ENCODE data around the gene CYP24A1. TPM values are rescaled to one million over a fixed set of nuclear protein-coding genes. Genes with fewer than 3 reads are reported as not detected.

Gene CYP24A1
- total RNA-seq, 2 donors from 2014 or later = 1.9 TPM; not detected in 1

DNA sequence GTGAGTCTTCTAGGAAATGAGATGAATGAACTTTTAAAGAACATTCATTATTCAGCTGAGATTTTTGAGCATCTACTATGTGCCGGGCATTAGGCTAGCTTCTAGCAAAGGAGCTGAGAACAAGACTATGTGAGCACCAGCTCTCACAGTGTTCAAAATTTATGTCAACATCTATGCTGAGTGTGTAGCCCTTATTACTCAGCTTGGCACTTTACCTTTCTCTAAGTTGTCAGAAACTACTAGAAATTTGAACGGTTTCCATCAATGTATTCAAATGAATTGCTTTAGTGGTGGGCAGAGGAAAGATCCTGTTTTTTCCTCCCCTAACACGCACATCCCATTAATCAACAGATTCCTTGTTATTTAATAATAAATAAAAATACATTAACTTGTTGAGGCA lies 33.3 kb downstream of the CYP24A1 start:
- Histone ChIP-seq H3K27ac (no peak overlapping the region), H3K36me3 (no peaks in the 10 kb centered on the region), H3K4me1 (replicated peaks) (no peaks in the 10 kb centered on the region), H3K4me3 (no peak overlapping the region), H3K9me3 (no peaks in the 10 kb centered on the region), H3K27me3 (replicated peaks; ENCODE audit: insufficient read depth) (no peaks in the 10 kb centered on the region)
- WGBS = 95% methylated on average over 3 of the region's 3 CpGs
- TF ChIP-seq, protein P1, sequence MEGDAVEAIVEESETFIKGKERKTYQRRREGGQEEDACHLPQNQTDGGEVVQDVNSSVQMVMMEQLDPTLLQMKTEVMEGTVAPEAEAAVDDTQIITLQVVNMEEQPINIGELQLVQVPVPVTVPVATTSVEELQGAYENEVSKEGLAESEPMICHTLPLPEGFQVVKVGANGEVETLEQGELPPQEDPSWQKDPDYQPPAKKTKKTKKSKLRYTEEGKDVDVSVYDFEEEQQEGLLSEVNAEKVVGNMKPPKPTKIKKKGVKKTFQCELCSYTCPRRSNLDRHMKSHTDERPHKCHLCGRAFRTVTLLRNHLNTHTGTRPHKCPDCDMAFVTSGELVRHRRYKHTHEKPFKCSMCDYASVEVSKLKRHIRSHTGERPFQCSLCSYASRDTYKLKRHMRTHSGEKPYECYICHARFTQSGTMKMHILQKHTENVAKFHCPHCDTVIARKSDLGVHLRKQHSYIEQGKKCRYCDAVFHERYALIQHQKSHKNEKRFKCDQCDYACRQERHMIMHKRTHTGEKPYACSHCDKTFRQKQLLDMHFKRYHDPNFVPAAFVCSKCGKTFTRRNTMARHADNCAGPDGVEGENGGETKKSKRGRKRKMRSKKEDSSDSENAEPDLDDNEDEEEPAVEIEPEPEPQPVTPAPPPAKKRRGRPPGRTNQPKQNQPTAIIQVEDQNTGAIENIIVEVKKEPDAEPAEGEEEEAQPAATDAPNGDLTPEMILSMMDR (IDR thresholded peaks at IDR 0.05) = no peak
- no peak for TF ChIP-seq POLR2A (IDR thresholded peaks at IDR 0.05)
- no peak for TF ChIP-seq POLR2AphosphoS5 (IDR thresholded peaks at IDR 0.05)
- intact Hi-C loops (cut with DNase I) = no loop called here
- DNase-seq (ENCODE audit: low spot score) = no peak

DNA sequence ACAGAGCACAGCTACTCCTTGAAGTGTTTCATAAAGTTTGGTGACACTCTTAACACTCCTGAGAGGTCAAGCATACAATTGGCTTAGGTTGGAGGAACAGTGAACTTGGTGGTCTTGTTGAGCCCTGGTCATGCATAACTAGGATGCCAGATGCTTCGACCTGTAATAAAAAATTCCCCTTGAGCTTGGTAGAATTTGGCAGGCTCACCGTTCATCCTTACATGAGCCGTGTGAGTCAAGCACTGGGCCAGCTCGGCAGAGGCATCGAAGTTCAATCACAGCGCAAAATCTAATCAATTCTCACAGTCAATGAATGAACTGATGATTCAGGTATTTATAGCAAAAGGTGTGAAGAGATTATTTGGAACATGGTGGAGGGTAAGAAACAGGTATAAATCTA lies 33.7 kb downstream of the CYP24A1 start:
- H3K27ac ChIP-seq = no peak overlapping the region
- no peak for DNase-seq (ENCODE audit: low spot score)
- no peaks in the 10 kb centered on the region for H3K9me3 ChIP-seq
- no peak overlapping the region for H3K4me3 ChIP-seq
- no peaks in the 10 kb centered on the region for H3K27me3 ChIP-seq (replicated peaks; ENCODE audit: insufficient read depth)
- WGBS = 86% methylated on average over 6 of the region's 6 CpGs
- TF ChIP-seq, protein P1 (IDR thresholded peaks at IDR 0.05) = no peak
- TF ChIP-seq POLR2A (IDR thresholded peaks at IDR 0.05) (no peak), POLR2AphosphoS5 (IDR thresholded peaks at IDR 0.05) (no peak)
- no peaks in the 10 kb centered on the region for H3K4me1 ChIP-seq (replicated peaks)
- no peaks in the 10 kb centered on the region for H3K36me3 ChIP-seq
- intact Hi-C loops (cut with DNase I) = no loop called here

DNA sequence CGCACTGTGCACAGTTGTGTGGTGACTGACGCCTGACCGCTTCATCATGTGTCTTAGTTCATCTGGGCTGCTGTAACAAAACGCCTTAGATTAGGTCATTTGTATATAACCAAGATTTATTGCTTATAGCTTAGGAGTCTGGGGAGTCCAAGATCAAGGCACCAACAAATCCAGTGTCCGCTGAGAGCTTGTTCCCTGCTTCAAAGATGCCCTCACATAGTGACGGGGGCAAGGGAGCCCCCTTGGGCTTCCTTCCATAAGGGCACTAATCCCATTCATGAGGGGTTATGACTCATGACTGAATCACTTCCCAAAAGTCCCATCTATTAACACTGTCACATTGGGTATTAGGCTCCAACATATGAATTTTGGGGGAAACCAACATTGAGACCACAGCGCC lies 34.6 kb downstream of the CYP24A1 start:
- no peaks in the 10 kb centered on the region for H3K9me3 ChIP-seq
- intact Hi-C loops (cut with DNase I) = no loop called here
- no peak for DNase-seq (ENCODE audit: low spot score)
- TF ChIP-seq POLR2AphosphoS5 (IDR thresholded peaks at IDR 0.05) (no peak), POLR2A (IDR thresholded peaks at IDR 0.05) (no peak)
- TF ChIP-seq, protein P1 (IDR thresholded peaks at IDR 0.05) = no peak
- H3K4me1 ChIP-seq (replicated peaks) = no peaks in the 10 kb centered on the region
- no peak overlapping the region for H3K27ac ChIP-seq
- H3K27me3 ChIP-seq (replicated peaks; ENCODE audit: insufficient read depth) = no peaks in the 10 kb centered on the region
- no peak overlapping the region for H3K4me3 ChIP-seq
- H3K36me3 ChIP-seq = no peaks in the 10 kb centered on the region
- WGBS = 85% methylated on average over 7 of the region's 7 CpGs

DNA sequence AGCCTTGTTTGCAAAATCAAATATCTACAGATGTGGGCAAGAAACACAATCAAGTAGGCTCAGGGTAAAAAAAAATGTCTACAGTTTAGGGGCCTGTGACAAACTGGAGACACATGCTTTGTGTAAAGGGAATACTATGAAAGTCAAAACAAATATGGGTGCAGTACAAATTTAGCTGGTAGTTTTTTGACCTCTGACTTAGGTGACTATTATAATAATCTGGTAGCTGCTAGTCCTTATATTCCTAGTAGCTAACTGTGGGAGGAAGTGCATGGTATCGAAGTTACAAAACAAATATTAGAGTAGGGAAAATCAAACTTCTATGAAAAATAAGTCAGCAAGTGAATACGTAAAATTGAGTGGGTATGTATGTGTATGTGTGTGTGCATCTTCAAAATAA lies 35.4 kb downstream of the CYP24A1 start:
- Histone ChIP-seq H3K27me3 (replicated peaks; ENCODE audit: insufficient read depth) (no peaks in the 10 kb centered on the region), H3K4me3 (no peak overlapping the region), H3K27ac (no peak overlapping the region), H3K36me3 (no peaks in the 10 kb centered on the region), H3K4me1 (replicated peaks) (no peaks in the 10 kb centered on the region), H3K9me3 (no peaks in the 10 kb centered on the region)
- TF ChIP-seq POLR2AphosphoS5 (IDR thresholded peaks at IDR 0.05) (no peak), POLR2A (IDR thresholded peaks at IDR 0.05) (no peak)
- TF ChIP-seq, protein P1 (IDR thresholded peaks at IDR 0.05) = no peak
- WGBS = 81% methylated on average over 2 of the region's 2 CpGs
- intact Hi-C loops (cut with DNase I) = no loop called here
- no peak for DNase-seq (ENCODE audit: low spot score)

DNA sequence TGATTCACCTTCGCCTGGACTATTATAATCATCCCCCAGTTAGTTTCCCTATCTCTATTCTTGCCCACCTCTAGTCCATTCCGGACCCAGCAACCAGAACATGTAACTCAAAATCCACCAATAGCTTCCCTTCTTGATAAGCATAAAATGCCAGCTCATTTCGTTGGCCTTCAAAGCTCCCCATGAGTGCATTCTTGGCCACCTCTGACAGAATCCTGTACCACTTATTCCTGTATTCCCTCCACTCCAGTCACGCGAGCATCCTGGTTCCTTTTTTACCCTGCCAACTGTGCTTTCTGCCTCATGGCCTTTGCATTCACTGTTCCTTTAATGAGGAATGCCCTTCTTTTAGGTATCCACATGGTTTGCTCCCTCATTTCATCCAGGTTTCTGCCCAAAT lies 36.7 kb downstream of the CYP24A1 start:
- no peaks in the 10 kb centered on the region for H3K9me3 ChIP-seq
- TF ChIP-seq POLR2A (IDR thresholded peaks at IDR 0.05) = no peak
- no peak for TF ChIP-seq POLR2AphosphoS5 (IDR thresholded peaks at IDR 0.05)
- TF ChIP-seq, protein P1 (IDR thresholded peaks at IDR 0.05) = no peak
- no peak overlapping the region for H3K4me3 ChIP-seq
- H3K36me3 ChIP-seq = no peaks in the 10 kb centered on the region
- no peak overlapping the region for H3K27ac ChIP-seq
- WGBS = 79% methylated on average over 5 of the region's 5 CpGs
- H3K4me1 ChIP-seq (replicated peaks) = no peaks in the 10 kb centered on the region
- intact Hi-C loops (cut with DNase I) = no loop called here
- no peak for DNase-seq (ENCODE audit: low spot score)
- no peaks in the 10 kb centered on the region for H3K27me3 ChIP-seq (replicated peaks; ENCODE audit: insufficient read depth)

Data from prostate gland (tissue), 2 donors.